GDM1 (cell line): ENCODE measurements around the gene TOM1L2.
"Not testable (repeated sequence)": the region's sequence is repeated elsewhere in the genome, so short reads cannot be mapped to it uniquely, and the experiment has no call there.

ENCODE experiments used
- DNase-seq: peaks from one replicate; lab custom pipeline; 2025; lab: John Stamatoyannopoulos, UW

TOM1L2 gene

GRCh38 chr17:17970699-17971430, 1.3 kb downstream of the TOM1L2 start:
- no peak for DNase-seq

- no peak for DNase-seq
Measured at GRCh38 chr17:17966399-17966798, 5.8 kb downstream of the TOM1L2 start.

- no peak for DNase-seq
Measured at GRCh38 chr17:17965152-17965721, 7.0 kb downstream of the TOM1L2 start.

GRCh38 chr17:17964710-17965109, 7.5 kb downstream of the TOM1L2 start:
- DNase-seq = no peak

- DNase-seq = no peak
Measured at GRCh38 chr17:17963694-17964436, 8.3 kb downstream of the TOM1L2 start.

GRCh38 chr17:17963066-17963465, 9.1 kb downstream of the TOM1L2 start:
- no peak for DNase-seq

- DNase-seq = no peak
Measured at GRCh38 chr17:17960500-17961030, 11.6 kb downstream of the TOM1L2 start.

GRCh38 chr17:17959520-17960361, 12.5 kb downstream of the TOM1L2 start:
- no peak for DNase-seq

GRCh38 chr17:17958982-17959381, 13.2 kb downstream of the TOM1L2 start:
- no peak for DNase-seq

- no peak for DNase-seq
Measured at GRCh38 chr17:17957584-17957916, 14.7 kb downstream of the TOM1L2 start.

GRCh38 chr17:17955790-17956341, 16.3 kb downstream of the TOM1L2 start:
- DNase-seq = not testable (repeated sequence)

- no peak for DNase-seq
Measured at GRCh38 chr17:17954079-17954478, 18.1 kb downstream of the TOM1L2 start.

GRCh38 chr17:17952691-17953090, 19.5 kb downstream of the TOM1L2 start:
- no peak for DNase-seq

- DNase-seq = no peak
Measured at GRCh38 chr17:17951524-17951923, 20.7 kb downstream of the TOM1L2 start.

- DNase-seq = no peak
Measured at GRCh38 chr17:17950806-17951205, 21.4 kb downstream of the TOM1L2 start.

- DNase-seq = no peak
Measured at GRCh38 chr17:17950347-17950746, 21.9 kb downstream of the TOM1L2 start.

GRCh38 chr17:17947966-17948365, 24.2 kb downstream of the TOM1L2 start:
- no peak for DNase-seq

GRCh38 chr17:17947309-17947708, 24.9 kb downstream of the TOM1L2 start:
- no peak for DNase-seq

GRCh38 chr17:17946093-17946492, 26.1 kb downstream of the TOM1L2 start:
- DNase-seq = no peak

- DNase-seq = no peak
Measured at GRCh38 chr17:17944743-17945142, 27.5 kb downstream of the TOM1L2 start.

GRCh38 chr17:17944242-17944641, 28.0 kb downstream of the TOM1L2 start:
- DNase-seq = no peak
